Ectodermal cell (in vitro differentiated cells): Measurements from ENCODE around the gene ZC3H7B.

Experiments
- H3K27ac ChIP-seq: 2 replicates; pipeline ENCODE4 v1.7.0; 2013; ENCODE audit warnings: mild to moderate bottlenecking, low read depth, low read length; ENCODE audit not compliant: insufficient read depth, poor library complexity, severe bottlenecking
- H3K27me3 ChIP-seq: 2 replicates; pipeline ENCODE4 v1.7.0; 2013; ENCODE audit warnings: mild to moderate bottlenecking, low read length; ENCODE audit not compliant: insufficient read depth, control insufficient read depth, poor library complexity, severe bottlenecking
- H3K36me3 ChIP-seq: one replicate; pipeline ENCODE4 v1.7.0; 2013; ENCODE audit warnings: low read length; ENCODE audit not compliant: control insufficient read depth, insufficient read depth
- H3K4me1 ChIP-seq: one replicate; pipeline ENCODE4 v1.7.0; 2013; ENCODE audit warnings: low read length; ENCODE audit not compliant: control insufficient read depth, insufficient read depth
- H3K4me3 ChIP-seq: 2 replicates; pipeline ENCODE4 v1.7.0; 2013; ENCODE audit warnings: low read depth, low read length, control low read depth; ENCODE audit not compliant: insufficient read depth
- H3K9me3 ChIP-seq: 2 replicates; pipeline ENCODE4 v1.7.0; 2013; ENCODE audit warnings: mild to moderate bottlenecking, low read length, moderate library complexity; ENCODE audit not compliant: control insufficient read depth
- WGBS, 2 experiments: methylation state at CpG; one replicate each; pipeline ENCODE4 v1.1.7; 2013; ENCODE audit warnings: missing lambda C conversion rate in 2 of 2; 5-methylcytosine and 5-hydroxymethylcytosine counted together

Gene ZC3H7B

GRCh38 chr22:41263704-41264103, 37.6 kb upstream of the ZC3H7B start:
- H3K36me3 ChIP-seq, result peaks cover 72% of the 10 kb centered on the region
- no peak overlapping the region for H3K4me3 ChIP-seq
- no peaks in the 10 kb centered on the region for H3K27me3 ChIP-seq
- no peak overlapping the region for H3K27ac ChIP-seq
- no peaks in the 10 kb centered on the region for H3K9me3 ChIP-seq
- 86 to 94% methylated on average over 2 of the region's 2 CpGs for WGBS, 2 experiments
- no peaks in the 10 kb centered on the region for H3K4me1 ChIP-seq

DNA sequence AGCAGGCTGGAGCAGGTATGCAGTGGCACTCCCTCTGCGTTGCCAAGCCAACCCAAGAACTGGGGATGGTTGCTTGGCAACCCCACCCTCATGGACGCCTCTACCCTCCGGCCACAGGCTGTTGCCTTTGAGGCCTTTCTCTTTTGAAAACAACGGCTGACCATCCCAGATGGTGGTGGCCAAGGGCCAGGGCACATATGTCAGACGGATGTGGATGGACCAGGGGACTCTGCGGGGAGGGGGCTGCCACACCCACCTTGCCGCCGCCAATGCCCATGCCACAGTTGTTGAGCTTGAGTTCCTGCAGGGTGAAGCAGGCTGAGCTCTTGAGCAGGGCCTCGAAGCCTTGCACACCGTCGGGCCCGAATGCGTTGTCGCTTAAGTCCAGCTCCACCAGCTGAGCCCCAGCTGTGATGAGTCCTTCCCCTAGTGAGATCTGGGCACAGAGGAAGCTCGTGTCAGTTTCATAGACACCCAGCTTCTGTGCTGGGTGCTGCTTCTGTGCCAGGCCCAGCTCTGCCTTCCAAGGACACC, 36.9 kb upstream of the ZC3H7B start:
- 95 to 97% methylated on average over 15 of the region's 15 CpGs for WGBS, 2 experiments
- Histone ChIP-seq H3K4me3 (no peak overlapping the region), H3K36me3 (peaks cover 72% of the 10 kb centered on the region), H3K9me3 (no peaks in the 10 kb centered on the region), H3K27ac (no peak overlapping the region), H3K4me1 (no peaks in the 10 kb centered on the region), H3K27me3 (no peaks in the 10 kb centered on the region)

DNA sequence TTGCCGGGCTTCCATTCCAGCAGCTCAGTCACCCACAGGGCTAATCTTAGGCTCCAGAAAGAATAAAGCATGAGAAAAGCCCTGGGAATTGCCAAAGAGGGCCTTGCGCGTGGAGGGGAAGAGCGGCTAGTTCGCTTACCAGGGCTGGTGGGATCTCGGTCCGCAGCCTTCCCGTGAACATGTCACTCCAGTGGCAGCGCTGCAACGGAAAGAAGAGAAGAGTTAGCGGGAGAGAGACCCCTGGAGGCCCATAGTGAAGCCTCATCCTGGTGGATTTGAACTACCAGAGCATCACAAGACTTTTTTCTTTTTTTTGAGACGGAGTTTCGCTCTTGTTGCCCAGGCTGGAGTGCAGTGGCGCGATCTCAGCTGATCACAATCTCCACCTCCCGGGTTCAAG, 33.4 kb upstream of the ZC3H7B start:
- H3K36me3 ChIP-seq, result peaks cover 57% of the 10 kb centered on the region
- no peaks in the 10 kb centered on the region for H3K4me1 ChIP-seq
- H3K27ac ChIP-seq, result no peak overlapping the region
- WGBS, 2 experiments, result 93 to 95% methylated on average over 16 of the region's 16 CpGs
- no peak overlapping the region for H3K4me3 ChIP-seq
- no peaks in the 10 kb centered on the region for H3K9me3 ChIP-seq
- H3K27me3 ChIP-seq, result no peaks in the 10 kb centered on the region

GRCh38 chr22:41271787-41272186, 29.5 kb upstream of the ZC3H7B start:
- Histone ChIP-seq H3K36me3 (peaks cover 61% of the 10 kb centered on the region), H3K4me3 (no peak overlapping the region), H3K27me3 (no peaks in the 10 kb centered on the region), H3K4me1 (no peaks in the 10 kb centered on the region), H3K27ac (no peak overlapping the region), H3K9me3 (no peaks in the 10 kb centered on the region)
- 91 to 97% methylated on average over 9 of the region's 9 CpGs for WGBS, 2 experiments

DNA sequence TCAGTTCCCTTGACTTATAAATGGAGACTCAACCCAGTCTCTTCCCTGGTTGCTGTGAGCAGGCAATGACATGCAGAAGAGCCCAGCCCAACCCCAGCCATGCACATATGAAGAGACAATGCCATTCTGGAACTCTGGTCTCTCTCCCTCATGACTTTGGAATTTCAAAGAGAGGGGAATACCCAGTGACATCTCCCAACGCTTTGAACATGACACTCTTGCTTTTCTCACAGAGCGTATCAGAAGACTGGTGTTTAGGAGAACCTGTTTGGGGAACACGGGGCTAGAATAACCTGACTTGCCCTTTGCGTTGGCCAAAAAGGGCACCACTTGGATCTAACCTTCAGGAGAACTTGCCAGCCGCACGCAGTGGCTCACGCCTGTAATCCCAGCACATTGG, 28.2 kb upstream of the ZC3H7B start:
- no peak overlapping the region for H3K4me3 ChIP-seq
- no peaks in the 10 kb centered on the region for H3K27me3 ChIP-seq
- WGBS, 2 experiments, result 93 to 94% methylated on average over 7 of the region's 7 CpGs
- no peak overlapping the region for H3K27ac ChIP-seq
- peaks cover 59% of the 10 kb centered on the region for H3K36me3 ChIP-seq
- H3K9me3 ChIP-seq, result no peaks in the 10 kb centered on the region
- no peaks in the 10 kb centered on the region for H3K4me1 ChIP-seq

GRCh38 chr22:41274856-41275255, 26.5 kb upstream of the ZC3H7B start:
- Histone ChIP-seq H3K9me3 (no peaks in the 10 kb centered on the region), H3K27ac (no peak overlapping the region), H3K36me3 (peaks cover 60% of the 10 kb centered on the region), H3K4me3 (no peak overlapping the region), H3K27me3 (no peaks in the 10 kb centered on the region), H3K4me1 (no peaks in the 10 kb centered on the region)
- 93 to 97% methylated on average over 4 of the region's 4 CpGs for WGBS, 2 experiments

GRCh38 chr22:41280065-41280464, 21.3 kb upstream of the ZC3H7B start:
- Histone ChIP-seq H3K36me3 (peaks cover 47% of the 10 kb centered on the region), H3K4me1 (peaks cover 8% of the 10 kb centered on the region), H3K9me3 (no peaks in the 10 kb centered on the region), H3K27me3 (no peaks in the 10 kb centered on the region), H3K27ac (no peak overlapping the region), H3K4me3 (no peak overlapping the region)
- 95 to 96% methylated on average over 3 of the region's 3 CpGs for WGBS, 2 experiments

- 90 to 99% methylated on average over 2 of the region's 2 CpGs for WGBS, 2 experiments
- Histone ChIP-seq H3K9me3 (no peaks in the 10 kb centered on the region), H3K36me3 (peaks cover 43% of the 10 kb centered on the region), H3K27ac (no peak overlapping the region), H3K4me1 (peaks cover 9% of the 10 kb centered on the region), H3K4me3 (no peak overlapping the region), H3K27me3 (no peaks in the 10 kb centered on the region)
Measured at GRCh38 chr22:41280854-41281253, 20.5 kb upstream of the ZC3H7B start.

GRCh38 chr22:41284465-41284864, 16.9 kb upstream of the ZC3H7B start:
- H3K4me1 ChIP-seq, result peaks cover 9% of the 10 kb centered on the region
- no peaks in the 10 kb centered on the region for H3K9me3 ChIP-seq
- WGBS, 2 experiments, result 93 to 95% methylated on average over 10 of the region's 10 CpGs
- H3K27me3 ChIP-seq, result no peaks in the 10 kb centered on the region
- peak overlapping the region; percentile 92 for H3K4me3 ChIP-seq
- H3K36me3 ChIP-seq, result peaks cover 17% of the 10 kb centered on the region
- H3K27ac ChIP-seq, result no peak overlapping the region

- 0 to 1% methylated on average over 30 of the region's 30 CpGs for WGBS, 2 experiments
- Histone ChIP-seq H3K27ac (peak overlapping the region; percentile 87), H3K9me3 (no peaks in the 10 kb centered on the region), H3K4me3 (peak overlapping the region; percentile 92), H3K36me3 (peaks cover 11% of the 10 kb centered on the region), H3K4me1 (peaks cover 13% of the 10 kb centered on the region), H3K27me3 (no peaks in the 10 kb centered on the region)
Measured at GRCh38 chr22:41285441-41285819, 15.9 kb upstream of the ZC3H7B start.
